ENCODE data around the gene ZNF710. TPM values are rescaled to one million over a fixed set of nuclear protein-coding genes. Genes with fewer than 3 reads are reported as not detected.

Gene ZNF710
- total and polyA plus RNA-seq, 2 experiments from 2014 or later, result 15.9 to 18.2 TPM

- Histone ChIP-seq H3K27ac (ENCODE audit: low read depth) (no peak overlapping the region), H3K79me2 (replicated peaks; ENCODE audit: insufficient read depth) (peaks cover 5% of the 10 kb centered on the region), H3K4me1 (ENCODE audit: insufficient read depth) (peaks cover 8% of the 10 kb centered on the region), H4K20me1 (replicated peaks; ENCODE audit: insufficient read depth) (peaks cover 17% of the 10 kb centered on the region), H3K36me3 (ENCODE audit: insufficient read depth) (no peaks in the 10 kb centered on the region), H3K27me3 (ENCODE audit: insufficient read depth) (peaks cover 38% of the 10 kb centered on the region), H2AFZ (peak overlapping the region; percentile 69), H3K9me2 (ENCODE audit: insufficient read depth) (no peaks in the 10 kb centered on the region), H3K4me2 (peak overlapping the region; percentile 94), H3F3A (replicated peaks; ENCODE audit: low read depth) (peaks cover 17% of the 10 kb centered on the region), H3K4me3 (peak overlapping the region; percentile 83)
- H3K9me3 Mint-ChIP-seq, result no peaks in the 10 kb centered on the region; the same call in 2 of the 3 replicates
- peaks cover 28% of the 10 kb centered on the region for H3K4me1 Mint-ChIP-seq
- no peak for TF ChIP-seq NANOG (IDR thresholded peaks at IDR 0.05; ENCODE audit: borderline replicate concordance)
- no peak for TF ChIP-seq JUNB (IDR thresholded peaks at IDR 0.05; ENCODE audit: unreplicated experiment)
- TF ChIP-seq EZH2 (IDR thresholded peaks at IDR 0.05; ENCODE audit: low read depth, unreplicated experiment), result no peak
- TF ChIP-seq ZNF462 (CRISPR knock-in tag; IDR thresholded peaks at IDR 0.05), result no peak
- no peak for TF ChIP-seq REST (IDR thresholded peaks at IDR 0.05; ENCODE audit: unreplicated experiment)
- DNase-seq (ENCODE audit: low spot score) (peak; percentile 87), ATAC-seq (peak; percentile 43)
- H3K36me3 Mint-ChIP-seq (ENCODE audit: low read depth), result no peaks in the 10 kb centered on the region
- H3K27ac Mint-ChIP-seq, result no peak overlapping the region
- H3K4me3 Mint-ChIP-seq, result peak overlapping the region; percentile 78
- peaks cover 27% of the 10 kb centered on the region for H3K27me3 Mint-ChIP-seq (ENCODE audit: insufficient read depth, low read depth, poor library complexity)
These were observed 100.2 kb downstream of the ZNF710 start for GRCh38 chr15:90101130-90101968.
